Measurements from ENCODE around the gene OLFM2. TPM values are rescaled to one million over a fixed set of nuclear protein-coding genes. Genes with fewer than 3 reads are reported as not detected.
"Not testable (repeated sequence)": the region's sequence is repeated elsewhere in the genome, so short reads cannot be mapped to it uniquely, and the experiment has no call there.

Gene OLFM2
- total RNA-seq, 1 donor from 2014 or later, result 7.5 TPM

DNA sequence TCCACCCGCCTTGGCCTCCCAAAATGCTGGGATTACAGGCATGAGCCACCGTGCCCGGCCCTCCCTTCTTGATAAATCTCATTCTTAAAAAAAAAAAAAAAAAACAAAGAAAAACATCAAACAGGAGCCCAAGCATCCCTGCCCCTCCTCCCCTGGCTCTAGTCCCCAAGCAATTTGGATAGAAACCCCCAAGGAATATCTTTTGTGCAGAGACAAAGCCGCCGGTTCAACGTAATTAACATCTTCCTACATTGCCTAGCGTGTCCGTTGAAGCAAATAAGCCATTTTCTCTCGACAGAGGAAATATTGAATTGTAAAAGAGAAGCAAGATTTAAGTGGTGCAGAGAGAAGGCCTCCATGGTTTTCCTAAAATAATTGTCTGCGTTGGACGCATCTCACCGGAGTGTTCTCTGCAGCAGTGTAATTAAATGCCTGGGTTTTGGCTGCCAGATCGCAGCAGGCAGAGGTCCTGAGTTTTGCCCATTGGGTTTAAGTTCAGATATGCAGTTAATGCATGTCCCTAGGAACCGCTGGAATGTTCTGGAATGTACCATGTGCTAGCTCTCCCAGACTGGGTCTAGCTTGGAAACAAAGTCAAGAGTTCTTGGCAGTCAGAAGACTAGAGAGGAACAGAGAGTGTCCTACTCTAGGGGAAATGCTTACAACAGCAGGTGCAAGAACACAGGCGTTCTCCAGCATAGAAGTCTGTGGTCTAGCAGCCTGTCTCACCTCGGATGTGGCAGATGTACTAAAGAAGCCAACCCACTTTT lies 70.4 kb downstream of the OLFM2 start:
- intact Hi-C loops (cut with micrococcal nuclease), result no loop called here

DNA sequence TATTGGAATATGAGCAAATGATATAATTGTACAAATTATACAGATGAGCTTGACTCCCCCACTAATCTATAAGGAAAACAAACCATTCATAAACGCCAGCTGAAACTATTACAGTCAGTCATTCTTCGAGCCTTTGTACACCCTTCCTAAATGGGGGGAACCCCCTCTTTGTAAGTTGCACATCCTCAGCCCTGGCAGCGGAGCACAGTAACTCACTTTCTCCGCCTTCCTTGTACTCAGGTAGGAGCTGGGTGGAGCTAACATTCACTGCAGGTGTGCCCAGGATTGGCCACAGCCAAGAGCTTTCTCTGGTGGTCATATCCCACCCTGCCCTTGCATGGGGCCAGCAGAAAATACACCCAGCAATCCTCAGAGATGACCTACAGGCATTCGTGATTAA lies 72.6 kb downstream of the OLFM2 start:
- intact Hi-C loops (cut with micrococcal nuclease), result no loop called here

DNA sequence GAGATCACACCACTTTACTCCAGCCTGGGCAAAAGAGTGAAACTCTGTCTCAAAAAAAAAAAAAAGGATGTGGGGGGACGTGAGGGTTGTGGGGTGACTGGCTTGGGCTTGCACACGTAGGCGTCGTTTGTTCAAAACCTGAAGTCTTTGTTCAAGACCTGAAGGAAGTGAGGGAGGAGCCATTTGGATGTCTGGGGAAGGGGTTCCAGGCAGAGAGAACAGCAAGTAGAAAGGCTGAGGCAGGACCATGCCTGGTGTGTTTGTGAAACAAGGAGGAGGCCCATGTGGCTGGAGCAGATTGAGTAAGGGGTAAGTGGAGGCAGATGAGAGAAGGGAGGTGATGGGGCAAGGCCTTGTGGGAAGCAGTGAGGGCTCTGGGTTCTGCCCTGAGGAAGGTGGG lies 73.4 kb downstream of the OLFM2 start:
- intact Hi-C loops (cut with micrococcal nuclease), result no loop called here

DNA sequence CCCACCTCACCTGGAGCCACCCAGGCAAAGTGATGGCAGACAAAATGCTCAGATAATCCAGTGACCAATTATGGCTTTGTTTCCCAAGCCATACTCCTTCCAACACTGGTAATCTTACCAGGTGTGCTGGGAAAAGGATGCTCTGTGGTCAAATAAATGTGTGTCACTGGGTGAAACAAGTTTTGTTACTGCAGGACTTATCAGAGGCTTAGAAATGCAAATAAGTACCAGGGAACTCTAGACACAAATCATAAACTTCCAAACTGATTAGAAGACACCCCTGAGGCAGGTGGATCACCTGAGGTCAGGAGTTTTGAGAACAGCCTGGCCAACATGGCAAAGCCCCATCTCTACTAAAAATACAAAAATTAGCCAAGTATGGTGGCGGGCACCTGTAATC lies 74.8 kb downstream of the OLFM2 start:
- intact Hi-C loops (cut with micrococcal nuclease), result no loop called here

DNA sequence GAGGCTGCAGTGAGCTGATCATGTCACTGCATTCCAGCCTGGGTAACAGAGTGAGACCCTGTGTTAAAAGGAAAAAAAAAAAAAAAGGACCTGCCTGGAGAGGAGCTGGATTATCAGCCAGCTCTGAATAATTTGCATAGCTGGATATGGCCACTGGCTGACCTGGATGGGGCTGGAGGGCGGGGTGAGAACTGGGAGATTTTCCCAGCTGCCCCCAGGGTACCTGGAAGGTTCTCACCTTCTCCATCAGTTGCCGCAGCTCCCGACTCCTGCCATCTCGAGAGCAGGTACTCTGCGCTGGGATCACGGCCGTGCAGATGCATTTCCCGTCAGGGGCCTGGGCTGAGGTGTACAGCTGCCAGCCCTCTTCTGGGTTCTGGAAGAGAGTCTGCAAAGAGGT lies 75.9 kb downstream of the OLFM2 start:
- intact Hi-C loops (cut with micrococcal nuclease), result no loop called here

DNA sequence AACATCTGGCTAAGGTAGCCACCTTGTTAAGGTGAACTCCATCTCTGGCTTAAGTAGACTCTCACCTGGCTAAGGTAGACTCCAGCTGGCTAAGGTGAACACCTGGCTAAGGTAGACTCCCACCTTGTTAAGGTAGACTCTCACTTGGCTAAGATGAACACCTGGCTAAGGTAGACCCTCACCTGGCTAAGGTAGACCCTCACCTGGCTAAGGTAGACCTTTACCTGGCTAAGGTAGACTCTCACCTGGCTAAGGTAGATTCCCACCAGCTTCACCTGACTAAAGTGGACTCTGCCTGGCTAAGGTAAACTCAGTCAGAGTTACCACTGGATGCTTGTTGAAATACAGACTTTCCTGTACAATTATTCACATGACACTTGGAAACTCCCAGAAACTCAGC lies 77.5 kb downstream of the OLFM2 start:
- intact Hi-C loops (cut with micrococcal nuclease), result loop anchor here (2.0 kb wide), 1 partner anchor 56 kb away; no protein-coding TSS in a partner anchor

DNA sequence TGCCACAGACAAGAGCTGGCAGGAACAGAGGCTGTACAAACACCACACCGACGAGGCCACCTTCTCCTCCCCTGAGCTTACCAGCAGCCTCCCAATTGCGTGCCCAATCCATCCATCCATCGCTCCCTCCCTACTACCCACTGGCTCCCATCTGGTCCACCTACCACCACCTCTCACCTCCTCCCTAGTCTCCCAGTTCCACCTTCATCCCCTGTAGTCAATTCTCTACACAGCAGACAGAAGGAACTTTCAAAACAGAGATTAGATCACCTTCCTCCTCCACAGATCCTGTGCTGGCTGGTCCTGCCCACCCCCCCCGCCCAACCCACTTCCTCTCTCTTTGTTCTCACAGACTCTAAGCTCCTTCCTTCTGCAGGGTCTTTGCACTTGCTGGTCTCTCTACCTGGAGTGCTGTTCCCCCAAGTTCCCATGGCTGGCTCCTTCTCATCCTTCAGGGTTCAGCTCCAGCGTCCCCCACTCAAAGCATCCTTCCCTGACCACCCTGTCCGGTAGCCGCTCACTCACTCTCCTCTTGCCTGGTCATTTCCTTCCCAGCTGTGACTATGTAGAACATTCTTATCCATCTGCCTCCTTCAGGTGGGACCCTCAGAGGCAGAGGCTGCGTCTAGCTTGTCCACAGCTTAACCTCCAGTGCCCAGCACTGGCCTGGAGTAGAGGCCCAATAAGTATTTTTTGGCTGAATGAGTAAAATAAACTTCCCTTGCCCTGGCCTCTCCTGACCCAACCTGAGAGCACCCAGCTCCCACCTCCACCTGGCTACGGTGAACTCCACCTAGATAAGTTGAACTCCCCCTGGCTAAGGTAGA lies 78.2 kb downstream of the OLFM2 start:
- intact Hi-C loops (cut with micrococcal nuclease), result loop anchor here (2.0 kb wide), 1 partner anchor 57 kb away; no protein-coding TSS in a partner anchor

DNA sequence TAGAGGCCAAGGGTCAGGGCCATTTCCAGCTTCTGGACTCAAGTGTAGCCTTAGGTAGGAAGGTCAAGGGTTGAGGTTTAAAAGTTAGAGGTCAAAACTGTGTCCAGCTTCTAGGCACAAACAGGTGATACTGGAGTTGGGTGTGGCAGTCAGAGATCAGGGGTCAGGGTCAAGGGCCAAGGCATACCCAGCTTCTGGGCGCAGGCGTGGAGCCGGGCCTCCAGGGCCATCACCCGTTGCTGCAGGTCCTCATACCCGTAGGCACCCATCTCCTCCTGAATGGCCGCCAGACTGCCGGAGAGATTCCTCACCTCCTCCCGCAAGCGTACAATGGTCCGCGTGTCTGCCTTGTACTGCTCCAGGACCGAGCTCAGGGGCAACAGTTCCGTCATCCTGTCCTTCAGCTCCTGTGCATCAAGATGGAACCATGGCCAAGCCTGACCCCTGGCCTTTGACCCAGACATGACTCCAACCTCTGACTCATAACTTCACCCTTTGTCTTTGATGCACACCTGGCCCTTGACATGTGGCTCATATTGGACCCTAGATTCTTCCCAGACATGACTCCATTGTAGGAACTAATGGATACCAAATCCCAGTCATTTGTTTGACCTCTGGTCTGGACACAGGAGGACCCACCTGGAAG lies 79.1 kb downstream of the OLFM2 start:
- intact Hi-C loops (cut with micrococcal nuclease), result no loop called here

DNA sequence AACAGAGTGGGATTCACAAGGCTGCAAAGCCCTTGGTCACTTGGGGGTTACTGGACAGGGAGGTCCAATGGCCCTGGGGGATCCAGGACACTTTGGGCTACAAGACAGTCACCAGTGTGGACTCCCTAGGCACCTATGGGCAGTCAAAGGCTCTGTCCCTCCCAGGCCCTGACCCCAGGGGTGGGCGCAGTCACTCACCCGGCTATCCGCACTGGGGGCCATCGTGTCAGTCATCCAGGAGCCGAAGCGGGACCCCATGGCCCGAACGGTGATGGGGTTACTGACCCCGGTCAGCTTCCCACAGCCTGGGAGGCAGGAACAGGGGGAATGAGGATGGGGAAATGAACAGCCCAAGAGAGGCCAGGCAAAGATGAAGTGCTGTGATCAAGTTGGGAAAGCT lies 79.7 kb downstream of the OLFM2 start:
- intact Hi-C loops (cut with micrococcal nuclease), result no loop called here

DNA sequence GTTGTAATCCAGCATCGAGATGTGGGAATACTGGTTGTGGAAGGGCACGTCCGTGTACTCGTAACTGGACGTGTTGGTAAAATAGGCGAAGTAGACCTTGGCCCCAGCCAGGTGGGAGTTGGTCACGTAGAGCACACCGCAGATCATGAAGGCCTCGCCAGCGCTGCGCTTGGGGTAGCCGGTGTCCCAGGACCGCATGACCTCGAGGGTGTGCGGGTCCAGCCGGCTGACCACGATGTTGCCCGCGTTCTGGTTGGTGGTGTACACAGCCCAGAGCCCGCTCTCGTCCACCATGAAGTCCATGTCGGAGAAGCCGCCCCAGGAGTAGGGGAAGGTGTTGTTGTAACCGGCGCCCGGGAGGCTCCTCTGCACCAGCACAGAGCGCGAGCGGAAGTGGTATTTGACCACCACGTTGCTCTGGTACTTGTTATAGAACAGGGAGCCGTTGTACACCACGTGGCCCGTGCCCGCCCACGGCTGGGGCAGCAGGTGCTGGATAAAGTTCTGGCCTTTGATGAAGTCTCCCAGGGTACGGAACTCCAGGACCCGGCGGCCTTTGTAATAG lies 82.0 kb downstream of the OLFM2 start:
- intact Hi-C loops (cut with micrococcal nuclease), result no loop called here

DNA sequence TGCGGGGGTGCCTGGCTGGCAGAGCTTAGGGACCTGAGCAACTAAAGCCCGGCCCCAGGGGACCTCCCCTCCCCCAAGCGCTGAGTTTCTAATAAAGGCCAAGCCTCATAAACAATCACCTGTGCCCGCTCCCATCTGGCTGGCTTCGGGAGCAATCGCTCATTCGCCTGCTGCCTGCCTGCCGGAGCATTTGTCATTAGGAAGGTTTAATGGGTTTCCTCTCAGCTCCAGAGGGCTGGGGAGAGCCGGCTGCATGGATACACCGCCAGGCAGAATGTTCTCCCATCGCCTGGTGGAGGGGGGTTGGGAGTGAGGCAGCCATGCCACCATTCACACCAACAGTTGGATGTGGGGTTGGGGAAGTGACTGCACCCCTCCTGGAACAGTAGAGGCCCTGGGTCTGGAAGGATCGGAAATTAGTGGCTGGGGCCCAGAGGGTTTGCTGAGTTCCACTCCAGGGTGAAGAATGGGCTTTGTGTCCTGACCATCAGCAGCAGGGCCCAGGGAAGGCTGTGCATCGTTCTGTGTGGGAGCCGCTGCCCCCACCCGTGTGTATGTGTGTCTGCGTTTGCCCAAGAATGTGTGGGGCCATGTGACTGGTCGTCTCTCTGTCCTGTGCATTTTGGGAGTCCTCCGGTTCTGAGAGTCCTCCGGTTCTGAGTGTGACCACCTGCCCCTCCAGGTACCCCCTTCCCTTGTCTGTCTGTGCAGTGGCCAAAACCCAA lies 85.9 kb downstream of the OLFM2 start:
- intact Hi-C loops (cut with micrococcal nuclease), result no loop called here

DNA sequence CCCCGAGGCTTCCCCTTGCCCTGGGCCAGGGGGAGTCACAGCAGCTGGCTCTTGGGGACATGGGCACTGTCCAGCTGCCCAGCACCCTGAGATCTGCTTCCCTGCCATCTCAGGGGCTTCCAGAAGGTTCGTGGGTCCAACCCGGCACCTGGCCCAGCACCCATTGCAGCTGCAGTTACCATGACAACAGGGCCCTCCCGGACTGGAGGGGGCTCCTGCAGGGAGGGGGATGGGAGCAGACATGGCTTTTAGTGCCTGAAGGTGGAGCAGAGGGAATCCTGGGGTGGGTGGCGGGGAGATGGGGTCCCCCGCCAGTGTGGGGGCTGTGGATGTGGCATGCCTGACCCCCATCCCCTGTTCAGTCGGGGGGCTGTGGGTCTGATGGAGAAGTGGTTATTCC lies 86.5 kb downstream of the OLFM2 start:
- intact Hi-C loops (cut with micrococcal nuclease), result no loop called here

DNA sequence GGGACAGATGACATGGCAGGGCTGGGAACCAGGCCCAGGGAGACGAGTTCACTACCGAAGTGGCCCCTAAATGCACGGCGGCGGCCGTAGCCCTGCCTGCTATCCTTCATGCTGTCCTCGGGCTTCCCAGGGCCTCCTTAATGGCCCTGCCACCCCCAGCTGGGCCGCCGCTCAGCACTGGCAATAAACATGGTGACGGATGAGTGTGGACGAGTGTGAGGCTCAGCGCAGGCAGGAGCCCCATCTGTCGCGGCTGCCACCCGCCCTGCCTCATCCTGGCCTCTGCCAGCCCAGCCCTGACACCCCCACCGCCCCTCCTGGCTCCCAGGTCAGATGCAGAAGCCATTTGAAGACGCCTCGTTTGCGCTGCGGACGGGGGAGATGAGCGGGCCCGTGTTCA lies 87.6 kb downstream of the OLFM2 start:
- intact Hi-C loops (cut with micrococcal nuclease), result no loop called here

DNA sequence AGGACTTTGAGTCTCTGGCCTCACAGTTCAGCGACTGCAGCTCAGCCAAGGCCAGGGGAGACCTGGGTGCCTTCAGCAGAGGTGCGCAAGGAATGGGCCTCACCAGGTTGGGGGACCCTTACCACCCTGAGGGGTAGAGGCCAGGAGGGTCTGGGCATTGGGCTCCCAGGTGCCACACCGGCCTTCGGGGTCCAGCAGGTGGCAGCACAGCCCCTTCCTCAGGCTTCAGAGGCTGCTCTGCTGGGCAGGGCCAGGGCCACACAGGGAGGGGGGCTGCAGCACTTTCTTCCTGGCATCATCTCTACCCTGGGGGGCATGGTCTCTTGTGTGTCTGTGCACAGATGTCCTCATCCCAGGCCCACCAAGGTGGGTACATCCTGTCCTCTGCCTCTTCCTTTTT lies 88.3 kb downstream of the OLFM2 start:
- intact Hi-C loops (cut with micrococcal nuclease), result no loop called here

DNA sequence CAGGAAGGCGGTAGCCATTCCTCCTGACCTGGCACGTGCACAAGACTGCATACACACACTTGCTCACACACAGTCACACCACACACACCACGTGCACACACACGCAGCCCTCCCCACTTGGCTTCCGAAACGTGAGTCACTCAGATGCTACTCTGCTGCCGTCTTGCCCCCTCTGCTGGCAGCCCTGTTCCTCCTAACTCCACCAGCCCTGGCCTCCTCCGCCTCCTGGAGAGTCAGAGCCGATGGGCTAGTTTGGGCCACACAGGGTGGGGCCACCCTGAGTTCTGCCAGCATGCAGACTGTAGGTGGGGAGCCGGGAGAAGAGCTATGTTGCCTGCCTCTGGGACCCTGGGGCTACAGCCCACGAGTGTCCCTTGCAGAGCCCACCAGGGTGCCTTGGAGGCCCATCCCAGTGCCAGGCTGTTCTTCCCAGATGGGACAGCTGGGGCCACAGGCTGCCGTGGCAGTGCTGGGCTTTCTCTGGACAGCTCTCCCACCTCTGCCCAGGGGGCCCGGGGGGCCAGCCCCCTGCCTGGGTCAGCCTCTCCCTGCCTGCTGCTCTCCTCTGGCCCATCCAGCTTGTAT lies 89.1 kb downstream of the OLFM2 start:
- intact Hi-C loops (cut with micrococcal nuclease), result no loop called here

DNA sequence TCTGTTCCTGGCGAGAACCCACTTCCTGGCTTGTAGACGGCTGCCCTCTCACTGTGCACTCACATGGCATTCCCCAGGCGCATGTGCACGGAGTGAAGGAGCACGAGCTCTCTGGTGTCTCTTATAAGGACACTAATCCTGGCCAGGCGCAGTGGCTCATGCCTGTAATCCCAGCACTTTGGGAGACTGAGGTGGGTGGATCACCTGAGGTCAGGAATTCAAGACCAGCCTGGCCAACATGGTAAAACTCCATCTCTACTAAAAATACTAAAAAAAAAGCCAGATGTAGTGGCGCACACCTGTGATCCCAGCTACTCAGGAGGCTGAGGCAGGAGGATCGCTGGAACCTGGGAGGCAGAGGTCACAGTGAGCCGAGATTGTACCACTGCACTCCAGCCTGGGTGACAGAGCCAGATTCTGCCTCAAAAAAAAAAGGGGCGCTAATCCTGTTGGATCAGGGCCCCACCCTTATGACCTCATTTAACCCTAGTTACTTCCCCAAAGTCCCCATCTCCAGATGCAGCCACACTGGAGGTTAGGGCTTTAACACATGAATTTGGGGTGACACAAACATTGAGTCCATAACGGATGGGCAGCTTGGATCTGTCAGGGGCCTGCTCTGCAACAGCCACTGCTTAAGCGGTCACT lies 92.6 kb downstream of the OLFM2 start:
- intact Hi-C loops (cut with micrococcal nuclease), result not testable (repeated sequence)

DNA sequence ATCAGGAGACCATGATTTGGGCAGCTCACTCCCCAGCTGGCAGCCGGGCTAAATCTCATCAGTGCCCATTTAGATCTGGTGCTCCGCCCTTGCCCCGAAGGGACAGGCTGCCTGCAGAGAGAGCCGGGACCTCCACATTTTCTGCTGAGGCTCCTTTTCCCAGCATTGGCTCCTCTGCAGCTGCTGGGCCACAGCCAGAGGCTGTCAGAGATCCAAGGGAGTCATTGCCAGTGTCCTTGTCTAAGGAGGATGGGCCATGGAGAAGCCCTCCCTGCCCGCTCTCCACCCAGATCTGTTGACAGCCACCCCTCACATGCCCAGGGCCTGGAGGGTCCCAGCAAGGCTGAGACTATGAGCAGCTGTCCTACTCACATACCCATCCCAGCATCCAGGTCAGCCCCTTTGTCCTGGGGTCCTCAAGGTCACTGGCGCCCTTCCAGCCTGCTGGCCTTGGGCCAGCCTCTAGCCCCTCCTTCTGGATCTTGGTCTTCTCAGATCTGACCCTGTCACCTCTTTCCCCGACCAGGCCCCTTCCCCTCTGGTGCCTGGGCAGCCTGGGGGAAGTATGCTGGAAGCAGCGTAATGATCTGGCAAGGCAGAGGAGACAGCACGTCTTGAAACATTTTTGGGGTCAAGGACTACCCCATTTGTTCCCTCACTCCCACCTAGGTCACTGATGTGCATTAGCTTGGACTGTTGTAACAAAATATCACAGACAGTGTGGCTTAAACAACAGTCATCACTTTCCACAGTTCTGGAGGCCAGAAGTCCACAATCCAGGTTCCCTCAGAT lies 93.3 kb downstream of the OLFM2 start:
- intact Hi-C loops (cut with micrococcal nuclease), result no loop called here

DNA sequence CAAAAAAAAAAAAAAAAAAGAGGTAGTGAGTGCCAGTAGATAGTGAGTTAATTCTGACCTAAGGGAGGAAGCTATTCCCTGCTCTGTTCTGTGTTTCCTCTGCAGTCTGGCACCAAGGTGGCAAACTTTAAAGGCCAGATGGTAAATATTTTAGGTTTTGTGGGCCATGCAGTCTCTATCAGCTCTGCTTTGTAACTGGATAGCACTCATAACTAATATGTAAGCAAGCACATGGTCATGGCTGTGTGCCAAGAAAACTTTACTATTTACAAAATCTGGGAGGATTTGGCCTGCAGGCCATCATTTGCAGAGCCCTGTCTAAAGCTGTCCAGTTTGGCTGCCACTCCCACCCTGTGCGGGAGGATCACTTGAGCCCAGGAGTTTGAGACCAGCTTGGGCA lies 96.9 kb downstream of the OLFM2 start:
- intact Hi-C loops (cut with micrococcal nuclease), result no loop called here

DNA sequence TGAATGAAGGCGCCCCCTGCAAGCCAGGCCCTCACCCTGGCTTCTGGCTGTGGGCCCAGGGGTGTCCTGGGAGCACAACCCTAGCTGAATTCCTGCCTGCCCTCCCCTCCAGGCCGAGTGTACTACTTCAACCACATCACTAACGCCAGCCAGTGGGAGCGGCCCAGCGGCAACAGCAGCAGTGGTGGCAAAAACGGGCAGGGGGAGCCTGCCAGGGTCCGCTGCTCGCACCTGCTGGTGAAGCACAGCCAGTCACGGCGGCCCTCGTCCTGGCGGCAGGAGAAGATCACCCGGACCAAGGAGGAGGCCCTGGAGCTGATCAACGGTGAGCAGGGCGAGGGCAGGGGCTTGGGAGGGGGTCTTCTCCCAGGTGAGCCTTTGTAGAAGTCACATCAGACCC lies 98.0 kb downstream of the OLFM2 start:
- intact Hi-C loops (cut with micrococcal nuclease), result no loop called here

All from T-helper 2 cell treated with Interferon-gamma antibody and Interleukin-4, amounts not matched to agents 100 ng/mL and 5 ng/mL, for 36 hours (primary cell).